Effector memory CD4-positive, alpha-beta T cell (primary cell): Measurements from ENCODE around the gene PRR22.

Experiments
- DNase-seq, 3 donors: peaks; one replicate each; pipeline ENCODE4 v3.0.0-alpha.2; 2020
- H3K27ac ChIP-seq: 2 replicates; pipeline ENCODE4 v1.7.0; 2013; ENCODE audit warnings: mild to moderate bottlenecking, low read length, moderate library complexity; ENCODE audit not compliant: insufficient read depth, poor library complexity, severe bottlenecking
- H3K27me3 ChIP-seq: replicated peaks from 2 replicates; pipeline ENCODE4 v1.7.0; 2013; ENCODE audit warnings: mild to moderate bottlenecking, low read length; ENCODE audit not compliant: insufficient read depth, control insufficient read depth, poor library complexity, severe bottlenecking
- H3K36me3 ChIP-seq: 2 replicates; pipeline ENCODE4 v1.7.0; 2013; ENCODE audit warnings: mild to moderate bottlenecking, low read length, moderate library complexity; ENCODE audit not compliant: control insufficient read depth, insufficient read depth
- H3K4me1 ChIP-seq: 2 replicates; pipeline ENCODE4 v1.7.0; 2013; ENCODE audit warnings: low read length, mild to moderate bottlenecking; ENCODE audit not compliant: control insufficient read depth, insufficient read depth, poor library complexity, severe bottlenecking
- H3K4me3 ChIP-seq: 2 replicates; pipeline ENCODE4 v1.7.0; 2013; ENCODE audit warnings: low read length, low read depth, mild to moderate bottlenecking; ENCODE audit not compliant: insufficient read depth, poor library complexity, severe bottlenecking
- H3K9me3 ChIP-seq: 2 replicates; pipeline ENCODE4 v1.7.0; 2013; ENCODE audit warnings: mild to moderate bottlenecking, low read length, moderate library complexity; ENCODE audit not compliant: control insufficient read depth
- total RNA-seq, 3 donors: gene quantifications; one replicate each; lab custom pipeline; 2026; lab: John Stamatoyannopoulos, UW

Gene PRR22
- 0.58 to 1.0 (median 0.61) reads per million in 3 donors for total RNA-seq

DNA sequence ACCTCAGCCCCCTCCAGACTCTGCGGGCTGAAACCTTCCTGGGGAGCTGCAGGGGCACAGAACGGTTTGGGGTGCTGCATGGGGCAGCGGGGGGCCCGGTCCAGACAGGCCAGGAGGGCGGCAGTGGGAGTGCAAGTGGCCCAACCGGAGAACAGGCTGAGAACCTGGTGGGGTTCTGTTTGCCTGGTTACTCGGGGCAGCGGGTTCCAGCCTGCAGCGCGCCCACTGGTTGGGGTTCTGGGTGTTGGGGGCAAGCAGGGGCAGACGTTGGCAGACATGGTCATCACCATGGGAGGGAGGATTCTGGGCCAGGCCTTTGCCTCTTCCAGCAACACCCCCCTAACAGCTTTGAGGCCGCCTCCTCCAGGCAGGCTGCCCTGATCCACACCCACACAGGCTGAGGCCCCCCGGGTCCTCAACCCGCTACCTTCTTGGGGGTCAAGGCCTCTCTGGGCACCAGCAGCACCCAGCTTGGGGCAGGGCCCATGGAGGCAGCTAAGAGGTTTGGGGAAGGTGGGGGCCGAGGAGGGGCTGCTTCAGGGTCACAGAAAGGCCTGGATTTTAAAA lies at the start of gene PRR22:
PRR22 (minus strand) TSS at position 166 of the 567 bp plus-strand sequence; CDS start at position 80, 86 bp downstream.
- Histone ChIP-seq H3K27me3 (no peaks in the 10 kb centered on the region), H3K36me3 (peaks cover 55% of the 10 kb centered on the region), H3K4me1 (no peaks in the 10 kb centered on the region), H3K27ac (no peak within 1 kb of the TSS), H3K4me3 (no peak within 1 kb of the TSS), H3K9me3 (no peaks in the 10 kb centered on the region)
- no peak for DNase-seq

DNA sequence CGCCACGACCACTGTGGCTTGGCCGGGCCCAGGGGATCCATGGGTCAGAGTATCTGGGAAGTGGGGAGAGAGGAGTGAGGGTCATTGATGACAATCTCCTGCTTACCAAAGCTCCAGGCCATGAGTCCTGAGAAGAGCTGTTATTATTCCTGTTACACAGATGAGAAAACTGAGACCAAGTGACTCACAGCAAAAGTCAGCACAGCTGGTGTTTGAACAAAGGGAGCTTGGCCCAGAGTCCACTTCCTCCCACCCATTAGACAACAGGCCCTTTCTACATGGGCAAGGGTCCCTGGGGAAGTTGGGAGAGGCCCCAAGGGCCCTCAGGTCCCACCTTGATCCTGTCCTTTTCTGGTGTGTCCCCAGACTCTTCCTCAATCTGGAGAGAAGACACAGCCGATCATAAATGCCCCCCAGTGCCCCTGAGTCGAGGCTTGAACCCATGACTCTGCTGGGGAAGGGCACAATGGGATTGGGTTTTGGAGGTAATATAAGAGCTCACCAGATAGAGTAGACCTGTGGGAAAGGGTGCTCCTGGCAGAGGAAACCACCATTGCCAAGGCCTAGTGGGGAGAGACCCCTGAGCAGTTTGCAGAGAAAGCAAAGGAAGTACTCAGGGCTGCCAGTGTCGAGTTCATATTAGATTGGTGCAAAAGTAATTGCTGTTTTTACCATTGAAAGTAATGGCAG lies 48.1 kb upstream of the PRR22 start:
- no peak for DNase-seq
- H3K27me3 ChIP-seq, result no peaks in the 10 kb centered on the region
- peaks cover 12% of the 10 kb centered on the region for H3K4me1 ChIP-seq
- no peaks in the 10 kb centered on the region for H3K9me3 ChIP-seq
- H3K4me3 ChIP-seq, result no peak overlapping the region
- no peaks in the 10 kb centered on the region for H3K36me3 ChIP-seq
- no peak overlapping the region for H3K27ac ChIP-seq

DNA sequence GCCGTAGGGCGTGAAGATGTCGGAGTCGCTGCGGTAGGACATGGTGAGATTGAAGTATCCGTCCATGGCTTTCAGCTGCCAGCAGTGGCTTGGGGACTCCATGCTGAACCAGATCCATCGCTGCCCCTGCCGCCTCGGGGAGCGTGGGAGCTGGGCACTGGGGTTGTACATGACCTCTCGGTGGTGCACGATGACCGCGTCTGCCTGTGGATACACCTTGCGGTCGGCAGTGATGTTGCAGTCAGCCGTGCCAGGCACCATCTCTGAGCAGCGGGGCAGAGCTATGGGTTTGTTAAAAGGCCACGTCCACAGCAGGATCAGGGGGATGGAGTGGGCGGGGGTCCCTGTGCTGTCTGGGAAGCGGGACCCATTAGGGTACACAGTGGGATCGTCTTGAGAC lies 47.5 kb upstream of the PRR22 start:
- Histone ChIP-seq H3K4me1 (peaks cover 12% of the 10 kb centered on the region), H3K27me3 (no peaks in the 10 kb centered on the region), H3K4me3 (no peak overlapping the region), H3K27ac (no peak overlapping the region), H3K36me3 (no peaks in the 10 kb centered on the region), H3K9me3 (no peaks in the 10 kb centered on the region)
- no peak for DNase-seq

DNA sequence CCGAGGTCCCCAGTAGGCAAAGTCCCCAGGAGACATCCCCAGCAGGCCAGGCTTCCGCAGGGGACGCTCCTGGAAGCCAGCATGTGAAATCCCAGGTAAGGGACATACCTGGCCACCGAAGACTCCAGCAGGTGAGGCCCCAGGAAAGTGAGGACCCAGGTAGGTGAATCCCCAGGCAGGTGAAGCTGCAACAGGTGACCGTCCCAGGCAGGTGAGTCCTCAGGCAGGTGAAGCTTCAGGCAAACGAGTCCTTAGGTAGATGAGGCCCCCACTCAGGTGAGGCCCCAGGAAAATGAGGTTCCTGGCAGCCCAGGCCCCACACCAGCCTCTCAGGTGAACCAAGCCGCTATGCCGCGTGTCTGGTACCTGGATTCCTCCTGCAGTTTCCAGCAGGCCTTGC lies 46.6 kb upstream of the PRR22 start:
- no peak overlapping the region for H3K27ac ChIP-seq
- no peaks in the 10 kb centered on the region for H3K27me3 ChIP-seq
- H3K9me3 ChIP-seq, result no peaks in the 10 kb centered on the region
- no peaks in the 10 kb centered on the region for H3K36me3 ChIP-seq
- peaks cover 12% of the 10 kb centered on the region for H3K4me1 ChIP-seq
- no peak for DNase-seq
- H3K4me3 ChIP-seq, result no peak overlapping the region

DNA sequence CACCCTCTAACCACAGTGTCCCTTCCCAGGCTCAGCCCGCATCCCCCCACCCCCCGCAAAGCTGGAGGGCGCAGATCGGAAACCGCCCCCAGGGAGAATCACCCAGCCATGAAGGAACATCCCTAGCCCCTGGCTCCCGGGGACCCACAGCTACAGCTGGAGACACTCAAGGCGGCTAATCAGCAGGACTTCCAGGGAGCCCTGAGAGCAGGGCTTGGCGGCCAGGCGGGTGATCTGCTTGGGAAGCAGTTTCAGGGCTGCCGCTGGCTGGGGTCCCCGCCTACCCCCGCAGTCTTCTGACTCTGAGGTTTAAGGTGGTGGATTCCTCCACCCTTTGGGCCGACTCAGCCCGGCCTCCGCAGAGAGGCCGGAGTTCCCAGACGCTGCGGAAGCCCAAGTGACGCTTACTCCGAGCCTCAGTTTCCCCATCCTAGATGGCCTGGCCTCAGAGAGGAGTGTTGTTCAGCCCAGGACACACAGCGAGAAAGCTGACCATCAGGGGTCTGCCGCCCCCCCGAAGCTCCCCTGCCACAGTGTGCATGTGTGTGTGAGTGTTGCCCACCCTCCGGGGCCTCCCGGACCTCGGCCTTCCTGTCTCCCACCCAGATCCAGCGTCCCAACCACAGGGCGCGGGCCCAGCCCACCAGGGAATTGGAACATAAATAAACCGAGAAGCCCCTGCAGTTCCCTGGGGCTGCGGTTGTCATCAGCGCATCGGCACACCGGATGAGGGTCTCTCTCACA lies 45.2 kb upstream of the PRR22 start:
- peaks cover 12% of the 10 kb centered on the region for H3K4me1 ChIP-seq
- no peaks in the 10 kb centered on the region for H3K9me3 ChIP-seq
- no peak overlapping the region for H3K27ac ChIP-seq
- no peaks in the 10 kb centered on the region for H3K36me3 ChIP-seq
- no peak overlapping the region for H3K4me3 ChIP-seq
- no peak for DNase-seq
- no peaks in the 10 kb centered on the region for H3K27me3 ChIP-seq

DNA sequence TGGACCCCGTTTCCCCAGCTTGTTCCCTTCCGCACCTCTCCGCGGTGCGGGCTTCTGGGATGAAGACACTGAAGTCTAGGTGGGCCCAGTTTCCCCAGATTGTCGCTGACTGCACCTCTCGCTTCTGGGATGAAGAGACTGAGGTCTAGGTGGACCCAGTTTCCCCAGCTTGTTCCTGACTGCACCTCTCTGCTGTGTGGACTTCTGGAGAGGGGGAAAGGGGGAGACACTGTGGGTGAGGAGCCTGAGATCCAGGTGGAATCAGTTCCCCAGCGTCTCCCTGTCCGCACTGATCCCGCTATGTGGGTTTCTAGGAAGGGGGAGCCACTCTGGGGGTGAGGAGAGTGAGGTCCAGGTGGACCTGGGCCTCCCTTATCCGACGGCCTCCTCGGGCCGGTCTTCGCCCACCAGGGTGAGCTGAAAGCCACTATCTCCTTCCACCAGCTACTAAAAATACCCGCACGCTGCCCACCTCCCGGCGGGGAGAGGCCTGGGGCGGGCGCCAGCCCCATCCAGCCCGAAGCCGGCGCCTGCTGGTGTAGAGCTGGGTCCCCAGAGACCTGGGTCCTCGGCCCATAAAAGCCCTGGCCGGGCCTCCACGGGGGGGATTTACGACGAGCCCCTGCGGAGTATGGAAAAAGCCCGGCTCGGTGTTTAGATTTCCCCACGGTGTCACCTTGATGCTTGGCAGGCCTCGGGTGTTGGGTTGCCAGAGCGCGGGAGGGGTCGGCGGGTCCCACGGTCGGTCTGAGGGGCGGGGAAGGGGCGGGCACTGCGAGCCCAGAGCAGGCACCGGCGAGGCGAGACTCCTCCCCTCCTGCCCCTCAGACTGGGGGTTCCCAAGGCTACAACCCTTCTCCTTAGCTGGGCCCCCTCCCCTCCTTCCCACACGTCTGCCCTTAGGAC lies 44.4 kb upstream of the PRR22 start:
- H3K36me3 ChIP-seq, result no peaks in the 10 kb centered on the region
- peak overlapping the region; percentile 65 for H3K27ac ChIP-seq
- peaks cover 12% of the 10 kb centered on the region for H3K4me1 ChIP-seq
- peak overlapping the region; percentile 42 for H3K4me3 ChIP-seq
- no peaks in the 10 kb centered on the region for H3K9me3 ChIP-seq
- DNase-seq, result peak in 1 of 3 donors; percentile 2
- H3K27me3 ChIP-seq, result no peaks in the 10 kb centered on the region

DNA sequence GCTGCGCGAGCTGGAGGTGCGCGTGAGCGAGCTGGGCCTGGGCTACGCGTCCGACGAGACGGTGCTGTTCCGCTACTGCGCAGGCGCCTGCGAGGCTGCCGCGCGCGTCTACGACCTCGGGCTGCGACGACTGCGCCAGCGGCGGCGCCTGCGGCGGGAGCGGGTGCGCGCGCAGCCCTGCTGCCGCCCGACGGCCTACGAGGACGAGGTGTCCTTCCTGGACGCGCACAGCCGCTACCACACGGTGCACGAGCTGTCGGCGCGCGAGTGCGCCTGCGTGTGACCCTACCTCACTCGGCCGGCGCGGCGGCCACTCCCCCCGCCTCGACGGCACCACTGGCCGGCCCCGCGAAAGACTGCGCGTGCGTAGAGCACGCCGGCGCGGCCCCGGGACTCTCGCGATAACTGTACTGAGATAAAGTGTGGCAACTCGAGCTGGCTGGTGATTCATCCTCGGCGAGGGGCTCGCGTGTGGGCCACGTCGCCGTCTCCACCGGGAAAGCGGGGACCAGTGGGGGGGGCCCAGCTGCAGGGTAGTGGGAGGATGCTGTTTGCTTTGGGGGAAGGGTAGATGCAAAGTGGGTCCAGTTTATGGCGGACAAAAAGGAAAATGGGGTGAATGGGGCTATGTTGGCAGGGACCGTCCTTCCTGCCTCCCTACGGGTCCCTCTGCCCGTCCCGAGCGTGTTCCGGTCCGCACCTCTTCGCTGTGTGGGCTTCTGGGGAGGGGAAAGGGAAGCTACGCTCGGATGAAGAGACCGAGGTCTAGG lies 43.5 kb upstream of the PRR22 start:
- Histone ChIP-seq H3K9me3 (no peaks in the 10 kb centered on the region), H3K27me3 (no peaks in the 10 kb centered on the region), H3K27ac (peak overlapping the region; percentile 65), H3K4me1 (peaks cover 12% of the 10 kb centered on the region), H3K4me3 (peak overlapping the region; percentile 42), H3K36me3 (no peaks in the 10 kb centered on the region)
- DNase-seq, result peak; percentile 86 to 88 (median 88)

DNA sequence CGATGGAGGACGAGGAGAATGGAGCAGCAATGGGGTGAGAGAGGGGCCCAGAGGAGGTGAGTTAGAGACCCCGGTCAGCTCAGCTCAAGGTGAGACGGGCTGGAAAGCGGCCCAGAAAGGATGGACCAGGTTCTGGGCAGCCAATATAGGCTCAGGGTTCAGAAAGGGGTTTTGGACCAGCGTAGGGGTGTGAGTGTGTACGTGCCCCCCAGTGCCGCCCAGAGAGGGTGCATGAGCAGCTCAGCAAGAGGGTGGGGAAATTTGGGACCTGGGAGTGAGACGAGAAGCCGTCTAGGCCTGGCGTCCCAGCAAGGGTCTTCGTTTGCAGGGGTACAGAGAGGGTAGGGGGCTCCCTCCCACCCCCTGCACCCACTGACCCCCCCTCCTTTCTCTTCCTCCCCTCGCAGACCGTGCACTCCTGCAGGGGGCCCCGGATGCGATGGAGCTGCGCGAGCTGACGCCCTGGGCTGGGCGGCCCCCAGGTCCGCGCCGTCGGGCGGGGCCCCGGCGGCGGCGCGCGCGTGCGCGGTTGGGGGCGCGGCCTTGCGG lies 42.9 kb upstream of the PRR22 start:
- no peak for DNase-seq
- Histone ChIP-seq H3K9me3 (no peaks in the 10 kb centered on the region), H3K4me3 (peak overlapping the region; percentile 27), H3K27me3 (no peaks in the 10 kb centered on the region), H3K4me1 (peaks cover 12% of the 10 kb centered on the region), H3K36me3 (no peaks in the 10 kb centered on the region), H3K27ac (no peak overlapping the region)
